TTC549 (cell line): ENCODE data around the gene KRTAP5-7.
"Not testable (repeated sequence)": the region's sequence is repeated elsewhere in the genome, so short reads cannot be mapped to it uniquely, and the experiment has no call there.

Source experiments
- FAIRE-seq: peaks from 2 replicates; lab custom pipeline; 2012; peaks lifted over from hg19 to GRCh38; lab: Jason Lieb, UNC

The KRTAP5-7 gene

DNA sequence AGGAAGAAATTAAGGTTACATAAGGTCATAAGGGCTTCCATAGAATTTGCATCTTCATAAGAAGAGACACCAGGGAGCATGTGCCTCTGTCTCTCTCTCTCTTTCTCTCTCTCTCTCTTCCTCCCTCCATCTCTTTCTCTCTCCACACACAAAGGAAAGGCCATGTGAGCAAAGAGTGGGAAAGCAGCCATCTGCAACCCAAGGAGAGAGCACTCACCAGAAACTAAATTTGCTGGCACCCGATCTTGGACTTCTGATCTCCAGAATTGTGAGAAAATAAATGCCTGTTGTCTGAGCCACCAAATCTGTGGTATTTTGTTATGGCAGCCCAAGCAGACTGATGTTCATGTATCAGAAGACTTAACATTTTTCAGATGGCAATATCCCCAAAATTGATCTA, 31.9 kb downstream of the KRTAP5-7 start:
- no peak for FAIRE-seq

DNA sequence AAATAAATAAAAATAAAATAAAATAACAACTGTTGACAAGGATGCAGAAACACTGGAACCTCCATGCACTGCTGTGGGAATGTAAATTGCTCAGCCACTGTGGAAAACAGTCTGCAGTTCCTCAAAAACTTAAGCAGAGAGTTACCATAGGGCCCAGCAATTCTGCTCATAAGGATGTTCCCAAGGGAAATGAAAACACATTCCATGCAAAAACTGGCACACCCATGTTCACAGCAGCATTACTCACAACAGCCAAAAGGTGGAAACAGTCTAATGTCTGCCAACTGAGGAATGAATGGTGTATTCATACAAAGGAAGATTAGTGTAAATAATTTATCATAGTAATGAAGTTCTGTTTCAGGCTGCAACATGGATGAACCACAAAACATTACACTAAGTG, 35.1 kb downstream of the KRTAP5-7 start:
- no peak for FAIRE-seq

DNA sequence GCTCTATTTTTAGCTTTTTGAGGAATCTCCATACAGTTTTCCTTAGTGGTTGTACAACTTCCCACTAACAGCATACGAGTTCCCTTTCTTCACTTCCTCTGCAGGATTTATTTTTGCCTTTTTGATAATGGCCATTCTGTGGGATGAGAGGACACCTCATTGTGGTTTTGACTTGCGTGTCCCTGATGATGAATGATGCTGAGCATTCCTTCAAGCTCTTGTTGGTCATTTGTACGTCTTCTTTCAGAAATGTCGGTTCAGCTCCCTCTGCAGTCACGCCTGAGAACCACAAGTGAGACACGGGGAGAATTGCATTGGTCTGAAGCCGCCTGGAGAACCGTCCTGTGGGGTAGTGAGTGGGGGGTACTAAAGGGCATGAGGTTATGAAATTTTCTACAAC, 36.3 kb downstream of the KRTAP5-7 start:
- no peak for FAIRE-seq

DNA sequence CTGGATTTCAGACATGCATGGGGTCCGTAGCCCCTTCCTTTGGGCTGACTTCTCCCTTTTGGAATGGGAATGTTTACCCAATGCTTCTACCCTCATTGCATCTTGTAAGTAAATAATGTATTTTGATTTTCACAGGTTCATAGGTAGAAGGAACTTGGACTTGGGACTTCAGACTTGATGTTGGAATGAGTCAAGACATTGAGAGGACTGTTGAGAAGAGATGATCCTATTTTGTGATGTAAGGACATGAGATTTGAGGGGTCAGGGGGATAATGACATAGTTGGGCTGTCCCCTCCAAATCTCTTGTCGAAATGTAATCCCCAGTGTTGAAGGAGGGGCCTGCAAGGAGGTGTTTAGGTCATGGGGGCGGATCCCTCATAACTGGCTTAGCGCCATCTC, 37.4 kb downstream of the KRTAP5-7 start:
- FAIRE-seq, result no peak

DNA sequence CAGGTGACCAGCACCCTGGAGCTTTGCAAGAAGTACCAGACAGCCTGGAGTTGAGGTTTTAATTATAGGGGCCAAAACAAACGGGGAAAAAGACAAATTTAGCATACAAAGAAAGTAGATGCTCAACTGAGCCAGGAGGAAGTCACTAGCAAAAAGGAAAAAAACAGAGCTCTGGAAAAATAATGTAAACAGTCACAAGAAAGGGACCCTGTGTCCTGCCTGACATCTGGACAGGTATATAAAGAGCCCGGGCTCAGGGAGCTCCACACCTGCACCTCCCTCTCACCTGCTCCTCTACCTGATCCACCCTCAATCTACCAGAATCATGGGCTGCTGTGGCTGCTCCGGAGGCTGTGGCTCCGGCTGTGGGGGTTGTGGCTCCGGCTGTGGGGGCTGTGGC, 38.2 kb downstream of the KRTAP5-7 start, which contains the start of gene KRTAP5-10:
KRTAP5-10 (plus strand) TSS at position 301 of the 400 bp plus-strand sequence; CDS start at position 326, 25 bp downstream.
- no peak for FAIRE-seq

DNA sequence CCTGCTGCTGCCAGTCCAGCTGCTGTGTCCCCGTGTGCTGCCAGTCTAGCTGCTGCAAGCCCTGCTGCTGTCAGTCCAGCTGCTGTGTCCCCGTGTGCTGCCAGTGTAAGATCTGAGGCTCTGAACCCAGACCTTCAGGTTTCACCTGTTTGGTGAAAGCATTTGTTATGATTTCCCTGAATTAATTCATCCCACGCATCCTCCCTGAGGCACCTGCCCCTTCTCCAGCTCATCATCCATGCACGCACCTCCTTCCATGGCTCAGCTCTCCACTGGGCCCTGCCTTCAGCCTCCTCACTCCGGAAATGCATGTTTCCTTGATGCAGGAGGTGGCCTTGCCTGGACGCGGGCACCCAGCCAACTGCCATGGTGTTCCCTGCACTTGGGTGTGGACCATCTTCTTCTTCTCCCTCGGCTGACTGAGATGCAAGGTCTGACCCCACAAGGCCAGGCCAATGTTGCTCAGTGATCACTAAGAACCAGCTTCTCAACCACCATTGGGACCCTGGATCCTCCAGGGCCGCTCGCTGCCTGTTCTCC, 39.1 kb downstream of the KRTAP5-7 start:
- no peak for FAIRE-seq

DNA sequence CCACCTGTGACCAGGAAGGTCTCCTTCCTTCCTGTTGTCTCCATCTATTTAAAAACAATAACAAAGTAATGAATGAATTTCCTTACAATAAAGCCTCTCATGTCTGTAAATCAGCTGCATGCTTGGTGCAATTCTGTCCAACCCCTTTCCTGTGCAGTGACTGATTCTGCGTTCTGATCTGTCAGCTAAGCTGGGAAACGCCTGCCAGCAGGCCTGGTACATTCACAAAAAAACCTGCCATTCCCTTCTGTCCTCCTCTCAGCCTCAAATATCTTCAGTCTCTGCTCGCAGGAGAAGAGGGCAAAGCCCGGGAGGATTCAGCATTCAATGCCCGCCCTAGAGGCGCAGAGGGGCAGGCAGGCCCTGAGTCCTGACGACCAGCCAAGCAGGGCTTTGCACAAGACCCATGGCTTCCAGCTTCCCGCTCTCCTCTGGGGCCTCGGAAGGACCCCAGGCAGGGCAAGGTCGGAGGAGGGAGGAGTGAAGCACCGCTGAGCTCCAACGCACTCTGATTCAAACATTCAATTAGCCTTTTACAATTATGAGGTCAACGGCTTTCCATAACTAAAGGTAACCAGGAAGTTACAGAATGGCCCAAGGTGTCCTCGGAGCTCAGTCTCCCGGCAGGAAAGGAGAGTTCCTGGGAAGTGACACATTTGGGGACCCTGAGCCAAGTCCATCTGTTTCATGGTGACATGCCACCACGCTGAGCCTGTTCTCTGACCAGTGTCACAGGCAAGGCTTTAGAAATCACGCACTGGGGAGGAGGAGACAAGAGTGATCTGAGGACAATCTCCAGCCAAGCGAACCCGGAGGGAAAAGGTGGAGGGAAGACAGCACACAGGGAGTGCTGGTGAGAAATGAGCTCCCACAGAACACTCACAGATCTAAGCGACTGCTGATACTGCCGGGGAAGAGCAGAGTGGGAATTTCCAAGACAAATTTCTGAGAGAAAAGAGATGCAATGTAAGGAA, 39.8 kb downstream of the KRTAP5-7 start:
- not testable (repeated sequence) for FAIRE-seq

DNA sequence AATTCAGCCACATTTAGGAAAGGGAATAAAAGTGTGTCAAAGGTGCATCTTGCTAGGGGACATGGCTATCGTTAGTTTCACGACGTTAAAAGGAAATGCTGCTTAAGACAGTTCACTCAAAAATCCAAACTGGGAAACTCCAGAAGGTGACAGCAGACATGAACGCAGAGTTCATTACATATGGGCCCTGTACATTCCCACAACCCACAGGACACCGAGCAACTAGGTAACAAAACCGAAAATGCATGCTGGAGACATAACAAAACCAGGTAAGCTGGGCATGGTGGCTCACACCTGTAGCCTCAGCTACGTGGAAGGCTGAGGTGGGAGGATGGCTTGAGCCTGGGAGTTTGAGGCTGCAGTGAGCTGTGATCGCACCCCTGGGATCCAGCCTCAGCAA, 40.6 kb downstream of the KRTAP5-7 start:
- FAIRE-seq, result not testable (repeated sequence)

DNA sequence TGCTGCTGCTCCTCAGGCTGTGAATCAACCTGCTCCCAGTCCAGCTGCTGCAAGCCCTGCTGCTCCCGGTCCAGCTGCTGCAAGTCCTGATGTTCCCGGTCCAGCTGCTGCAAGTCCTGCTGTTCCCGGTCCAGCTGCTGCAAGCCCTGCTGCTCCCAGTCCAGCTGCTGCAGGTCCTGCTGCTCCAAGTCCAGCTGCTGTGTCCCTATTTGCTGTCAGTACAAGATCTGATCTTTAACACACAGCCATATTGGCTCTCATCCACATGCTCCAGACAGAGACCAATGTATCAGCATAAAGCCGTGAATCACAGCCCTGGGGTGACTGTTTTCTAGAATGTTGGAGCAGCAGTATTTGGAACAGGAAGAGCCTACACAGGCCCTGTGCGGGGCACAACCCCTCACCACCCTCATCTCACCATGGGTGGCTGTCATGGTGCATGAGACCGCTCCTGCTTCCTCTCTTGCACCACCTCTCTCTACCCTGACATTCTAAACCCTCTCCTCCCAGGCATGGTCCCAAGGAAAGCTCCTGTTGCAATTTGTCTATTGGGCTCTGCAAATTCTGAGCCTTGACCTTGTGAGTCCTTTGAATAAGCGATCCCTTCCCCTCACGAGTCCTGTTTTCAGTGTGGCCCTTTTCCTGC, 41.8 kb downstream of the KRTAP5-7 start:
- FAIRE-seq, result no peak

DNA sequence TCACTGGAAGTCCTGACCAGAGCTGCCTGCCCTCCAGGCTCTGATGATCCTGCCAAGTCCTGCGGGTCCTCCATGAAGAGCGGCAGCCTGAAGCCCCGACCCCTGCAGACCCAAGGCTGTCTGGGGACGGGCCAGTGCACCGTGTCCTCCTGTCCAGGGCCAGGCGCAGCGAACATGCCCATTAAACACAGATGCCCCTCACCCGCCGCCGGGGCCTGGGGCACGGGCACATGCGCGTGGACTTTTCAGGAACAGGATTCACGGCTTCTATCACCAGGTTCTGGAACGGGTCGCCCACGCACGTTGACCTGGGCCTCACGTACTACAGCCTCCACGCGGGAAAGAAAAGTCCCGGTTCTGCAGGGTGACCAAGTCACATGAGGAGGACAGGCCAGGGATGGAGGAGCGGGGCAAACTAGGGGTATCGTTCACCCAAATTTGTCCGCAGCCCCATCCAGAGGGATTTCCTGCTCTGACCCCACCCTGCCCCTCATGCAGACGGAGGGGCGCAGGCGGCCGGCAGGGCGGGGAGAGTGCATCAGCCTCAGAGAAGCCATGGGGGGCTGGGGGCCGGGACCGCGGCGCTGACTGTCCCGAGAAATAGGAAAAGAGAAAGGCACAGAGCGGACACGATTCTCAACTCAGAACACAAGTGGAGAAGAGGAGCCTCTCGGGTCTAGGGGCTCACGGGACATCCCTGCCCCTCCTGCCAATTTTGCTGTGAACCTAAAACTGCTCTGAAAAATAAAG, 44.2 kb downstream of the KRTAP5-7 start:
- FAIRE-seq, result not testable (repeated sequence)

DNA sequence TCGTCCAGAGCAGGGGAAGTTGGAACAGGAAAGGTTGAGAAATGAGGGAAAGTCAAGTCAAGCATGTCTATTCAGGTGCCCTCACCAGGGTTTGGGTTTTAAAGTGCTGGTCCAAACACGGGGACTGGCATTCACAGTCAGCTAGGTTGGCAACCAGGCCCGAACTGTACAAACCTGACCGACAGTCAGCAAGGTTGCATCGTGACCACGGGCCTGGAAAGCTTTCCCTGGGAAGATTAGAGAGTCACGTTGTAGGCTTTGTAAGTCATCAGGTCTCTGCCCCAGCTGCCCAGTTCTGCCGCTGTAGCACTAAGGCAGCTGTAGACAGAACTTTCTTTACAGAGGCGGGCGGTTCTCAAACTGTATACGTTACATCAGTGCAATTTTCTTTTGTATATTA, 45.7 kb downstream of the KRTAP5-7 start:
- no peak for FAIRE-seq

DNA sequence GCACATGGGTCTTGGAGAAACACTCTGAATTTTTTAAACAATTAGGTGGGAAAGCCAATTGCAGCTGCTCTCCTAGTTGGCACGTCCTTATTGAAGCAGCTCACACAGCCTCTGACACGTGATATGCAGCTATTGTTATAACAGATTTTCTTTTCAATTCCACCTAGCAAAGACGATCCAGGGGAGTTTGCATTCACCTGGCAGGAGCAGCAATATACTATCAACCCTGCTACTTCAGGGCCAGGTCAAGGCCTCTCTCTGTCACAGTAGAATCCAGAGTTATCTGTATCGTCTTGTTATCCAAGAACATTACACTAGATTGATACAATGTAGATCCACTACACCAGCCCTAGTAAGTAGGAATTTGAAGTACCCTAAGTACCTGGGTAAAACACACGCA, 47.4 kb downstream of the KRTAP5-7 start:
- FAIRE-seq, result no peak

DNA sequence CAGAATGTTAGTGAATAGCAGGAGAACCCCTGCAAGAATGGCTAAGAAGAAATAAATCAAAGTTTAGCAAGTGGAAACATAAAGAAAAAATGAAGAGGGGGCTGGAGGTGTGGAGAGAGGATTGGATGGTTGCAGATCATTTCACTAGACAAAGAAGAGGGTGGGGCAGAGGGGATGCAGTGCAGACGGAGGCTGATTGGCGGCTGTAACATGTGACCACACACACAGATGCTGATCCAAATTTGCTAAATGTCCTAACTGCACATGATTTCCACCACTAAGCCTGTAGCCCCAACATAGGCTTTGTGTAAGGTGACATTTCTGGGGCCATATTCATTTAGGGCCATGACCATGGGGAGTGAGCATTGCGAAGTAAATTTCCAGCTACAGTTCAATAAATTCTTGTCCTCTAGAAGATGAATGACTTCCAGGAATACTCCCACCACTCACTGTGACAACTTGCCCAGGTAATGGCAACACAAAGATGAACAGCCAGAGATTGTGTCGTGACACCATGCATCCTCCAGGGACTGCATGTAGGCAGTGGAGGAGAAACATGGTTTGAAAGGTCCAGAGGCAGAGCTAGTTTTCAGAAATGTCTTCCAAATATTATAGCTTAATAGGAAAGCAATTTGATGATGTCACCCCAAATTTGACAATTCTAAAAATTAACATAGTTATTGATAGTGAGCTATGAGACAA, 48.8 kb downstream of the KRTAP5-7 start:
- FAIRE-seq, result no peak

DNA sequence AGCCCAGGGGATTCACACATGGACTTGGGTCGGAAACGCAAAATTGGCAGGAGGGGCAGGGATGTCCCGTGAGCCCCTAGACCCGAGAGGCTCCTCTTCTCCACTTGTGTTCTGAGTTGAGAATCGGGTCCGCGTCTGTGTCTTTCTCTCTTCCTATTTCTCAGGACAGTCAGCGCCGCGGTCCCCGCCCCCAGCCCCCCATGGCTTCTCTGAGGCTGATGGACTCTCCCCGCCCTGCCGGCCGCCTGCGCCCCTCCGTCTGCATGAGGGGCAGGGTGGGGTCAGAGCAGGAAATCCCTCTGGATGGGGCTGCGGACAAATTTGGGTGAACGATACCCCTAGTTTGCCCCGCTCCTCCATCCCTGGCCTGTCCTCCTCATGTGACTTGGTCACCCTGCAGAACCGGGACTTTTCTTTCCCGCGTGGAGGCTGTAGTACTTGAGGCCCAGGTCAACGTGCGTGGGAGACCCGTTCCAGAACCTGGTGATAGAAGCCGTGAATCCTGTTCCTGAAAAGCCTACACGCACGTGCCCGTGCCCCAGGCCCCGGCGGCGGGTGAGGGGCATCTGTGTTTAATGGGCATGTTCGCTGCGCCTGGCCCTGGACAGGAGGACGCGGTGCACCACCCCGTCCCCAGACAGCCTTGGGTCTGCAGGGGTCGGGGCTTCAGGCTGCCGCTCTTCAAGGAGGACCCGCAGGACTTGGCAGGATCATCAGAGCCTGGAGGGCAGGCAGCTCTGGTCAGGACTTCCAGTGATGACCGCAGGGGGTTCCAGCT, 49.8 kb downstream of the KRTAP5-7 start:
- not testable (repeated sequence) for FAIRE-seq

DNA sequence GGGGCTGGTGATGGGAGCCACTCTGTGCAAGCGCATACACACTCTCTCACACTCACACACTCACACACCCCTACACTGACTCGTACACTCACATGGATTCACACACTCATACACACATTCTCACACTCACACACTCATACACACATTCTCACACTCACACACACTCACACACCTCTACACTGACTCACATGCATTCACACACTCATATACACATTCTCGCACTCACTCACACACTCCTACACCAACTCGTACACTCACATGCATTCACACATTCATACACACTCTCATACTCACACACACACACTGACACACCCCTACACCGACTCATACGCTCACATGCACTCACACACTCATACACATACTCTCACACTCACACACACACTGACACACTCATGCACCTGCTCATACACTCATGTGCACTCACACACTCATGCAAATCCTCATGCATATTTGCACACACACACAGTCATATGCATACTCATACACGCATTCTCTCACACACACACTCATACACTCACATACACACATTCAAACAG, 50.5 kb downstream of the KRTAP5-7 start:
- no peak for FAIRE-seq
